Nephron (organoid): ENCODE results near the gene SFRP4.
A peak's percentile ranks its signal among the peaks of the same experiment; 100 is the strongest.

Experiments
- H3K27ac Mint-ChIP-seq, 3 experiments: 2 replicates each; pipeline ENCODE4 v1.8.0; 2020; ENCODE audit warnings: mixed read lengths in 3 of 3, mild to moderate bottlenecking in 2 of 3, moderate library complexity in 1 of 3
- H3K27me3 Mint-ChIP-seq: 2 replicates; pipeline ENCODE4 v1.8.0; 2021; ENCODE audit warnings: low read depth, mild to moderate bottlenecking, moderate library complexity, mixed read lengths
- H3K36me3 Mint-ChIP-seq: 2 replicates; pipeline ENCODE4 v1.8.0; 2020; ENCODE audit warnings: low read depth, mixed read lengths
- H3K4me1 Mint-ChIP-seq: 2 replicates; pipeline ENCODE4 v1.8.0; 2020; ENCODE audit warnings: mixed read lengths
- H3K4me3 Mint-ChIP-seq, 3 experiments: 2 replicates each; pipeline ENCODE4 v1.8.0; 2020; ENCODE audit warnings: mild to moderate bottlenecking in 3 of 3, mixed read lengths in 3 of 3, moderate library complexity in 2 of 3
- H3K9me3 Mint-ChIP-seq: 2 replicates; pipeline ENCODE4 v1.8.0; 2020; ENCODE audit warnings: mixed read lengths
- CTCF ChIP-seq, 3 experiments: fragments of 200-600 bp; sonication (generic); IDR thresholded peaks; one replicate each; pipeline ENCODE4 v1.5.0; 2021; ENCODE audit warnings: antibody characterized with exemption in 3 of 3; ENCODE audit not compliant: unreplicated experiment in 3 of 3

The SFRP4 gene

GRCh38 chr7:37944737-37945054 lies 28.1 kb upstream of the SFRP4 start:
- Mint-ChIP-seq H3K36me3 (no peaks in the 10 kb centered on the region), H3K9me3 (no peaks in the 10 kb centered on the region), H3K4me1 (peaks cover 42% of the 10 kb centered on the region), H3K27me3 (no peaks in the 10 kb centered on the region), H3K27ac (peak overlapping the region in 2 of 3 experiments; percentile 62 to 83), H3K4me3 (no peak overlapping the region)
- no peak for TF ChIP-seq CTCF (IDR thresholded peaks at IDR 0.05; ENCODE audit: unreplicated experiment in 3 of 3)

GRCh38 chr7:37943905-37944736 lies 27.5 kb upstream of the SFRP4 start:
- no peaks in the 10 kb centered on the region for H3K36me3 Mint-ChIP-seq
- TF ChIP-seq CTCF (IDR thresholded peaks at IDR 0.05; ENCODE audit: unreplicated experiment in 3 of 3): no peak
- H3K27me3 Mint-ChIP-seq: no peaks in the 10 kb centered on the region
- H3K4me3 Mint-ChIP-seq: no peak overlapping the region
- peaks cover 2% of the 10 kb centered on the region for H3K9me3 Mint-ChIP-seq
- H3K4me1 Mint-ChIP-seq: peaks cover 43% of the 10 kb centered on the region
- peak overlapping the region; percentile 62 to 83 (median 73) for H3K27ac Mint-ChIP-seq

- Mint-ChIP-seq H3K27ac (peak overlapping the region; percentile 62 to 83 (median 73)), H3K27me3 (no peaks in the 10 kb centered on the region), H3K36me3 (no peaks in the 10 kb centered on the region), H3K9me3 (peaks cover 2% of the 10 kb centered on the region), H3K4me1 (peaks cover 43% of the 10 kb centered on the region), H3K4me3 (no peak overlapping the region)
- no peak for TF ChIP-seq CTCF (IDR thresholded peaks at IDR 0.05; ENCODE audit: unreplicated experiment in 3 of 3)
Measured at GRCh38 chr7:37942934-37943610, 26.5 kb upstream of the SFRP4 start.

- Mint-ChIP-seq H3K4me3 (no peak overlapping the region), H3K27ac (peak overlapping the region in 1 of 3 experiments; percentile 63)
Measured at GRCh38 chr7:37933018-37933566, 16.5 kb upstream of the SFRP4 start.

GRCh38 chr7:37932543-37932942 lies 15.9 kb upstream of the SFRP4 start:
- no peaks in the 10 kb centered on the region for H3K27me3 Mint-ChIP-seq
- no peak for TF ChIP-seq CTCF (IDR thresholded peaks at IDR 0.05; ENCODE audit: unreplicated experiment in 3 of 3)
- peaks cover 4% of the 10 kb centered on the region for H3K36me3 Mint-ChIP-seq
- H3K4me1 Mint-ChIP-seq: peaks cover 9% of the 10 kb centered on the region
- no peak overlapping the region for H3K4me3 Mint-ChIP-seq
- H3K27ac Mint-ChIP-seq: peak overlapping the region in 1 of 3 experiments; percentile 63
- peaks cover 17% of the 10 kb centered on the region for H3K9me3 Mint-ChIP-seq

More at GRCh38 chr7:37933018-37933566, 16.5 kb upstream of the SFRP4 start:
- peaks cover 17% of the 10 kb centered on the region for H3K9me3 Mint-ChIP-seq
- H3K4me1 Mint-ChIP-seq: peaks cover 9% of the 10 kb centered on the region
- no peaks in the 10 kb centered on the region for H3K27me3 Mint-ChIP-seq
- TF ChIP-seq CTCF (IDR thresholded peaks at IDR 0.05; ENCODE audit: unreplicated experiment in 3 of 3): no peak
- H3K36me3 Mint-ChIP-seq: peaks cover 4% of the 10 kb centered on the region
